Glomerular visceral epithelial cell (primary cell): Measurements from ENCODE around the gene HSPG2.

Experiments
- DNase-seq: peaks from one replicate; pipeline ENCODE4 v3.0.0-alpha.2; 2016; ENCODE audit errors: extremely low spot score

HSPG2 gene

GRCh38 chr1:21863981-21864380, 73.1 kb downstream of the HSPG2 start:
- no peak for DNase-seq

GRCh38 chr1:21861602-21862429, 75.3 kb downstream of the HSPG2 start:
- peak; percentile 42 for DNase-seq

GRCh38 chr1:21860971-21861370, 76.1 kb downstream of the HSPG2 start:
- DNase-seq: no peak

GRCh38 chr1:21859669-21860179, 77.4 kb downstream of the HSPG2 start:
- DNase-seq: no peak

- DNase-seq: no peak
These were observed 79.1 kb downstream of the HSPG2 start for GRCh38 chr1:21857840-21858670.

GRCh38 chr1:21857142-21857839, 79.8 kb downstream of the HSPG2 start:
- peak; percentile 83 for DNase-seq

- DNase-seq: no peak
These were observed 81.6 kb downstream of the HSPG2 start for GRCh38 chr1:21855257-21856096.

GRCh38 chr1:21854751-21855131, 82.4 kb downstream of the HSPG2 start:
- DNase-seq: no peak

- no peak for DNase-seq
These were observed 82.9 kb downstream of the HSPG2 start for GRCh38 chr1:21854090-21854750.

GRCh38 chr1:21853131-21853427, 84.0 kb downstream of the HSPG2 start:
- no peak for DNase-seq

- no peak for DNase-seq
These were observed 84.6 kb downstream of the HSPG2 start for GRCh38 chr1:21852282-21853130.

- no peak for DNase-seq
These were observed 85.5 kb downstream of the HSPG2 start for GRCh38 chr1:21851430-21852250.

- DNase-seq: no peak
These were observed 87.1 kb downstream of the HSPG2 start for GRCh38 chr1:21849909-21850576.

GRCh38 chr1:21848524-21849174, 88.5 kb downstream of the HSPG2 start:
- no peak for DNase-seq

GRCh38 chr1:21847223-21848205, 89.6 kb downstream of the HSPG2 start:
- DNase-seq: no peak
